HL-60 (cell line): Measurements from ENCODE around the gene RGL1.

Experiments used
- DNase-seq, 2 experiments: peaks; one replicate each; pipeline ENCODE4 v3.0.0-alpha.2; 2010 to 2020; ENCODE audit warnings: low read depth in 1 of 2, low spot score in 1 of 2
- H3K27ac ChIP-seq: fragments of 250-450 bp; sonication (Bioruptor Pico); replicated peaks from 2 replicates; pipeline ENCODE4 v1.5.1; 2020; ENCODE audit warnings: mild to moderate bottlenecking, moderate library complexity
- H3K27me3 ChIP-seq: fragments of 250-450 bp; sonication (Bioruptor Pico); 2 replicates; pipeline ENCODE4 v1.5.1; 2021; ENCODE audit warnings: mild to moderate bottlenecking, moderate library complexity; ENCODE audit not compliant: insufficient read depth, poor library complexity, severe bottlenecking
- H3K4me3 ChIP-seq: replicated peaks from 2 replicates; pipeline ENCODE4 v1.5.1; 2011; ENCODE audit warnings: mild to moderate bottlenecking, control low read depth, low read length; ENCODE audit not compliant: insufficient read depth
- GABPA ChIP-seq: IDR thresholded peaks from 2 replicates; pipeline ENCODE4 v1.6.1; 2012; ENCODE audit warnings: low read depth
- POLR2AphosphoS5 ChIP-seq: IDR thresholded peaks from 2 replicates; pipeline ENCODE4 v1.6.1; 2012; ENCODE audit warnings: low read depth
- SPI1 ChIP-seq: IDR thresholded peaks from 2 replicates; pipeline ENCODE4 v1.6.1; 2012; ENCODE audit warnings: low read depth, mild to moderate bottlenecking, borderline replicate concordance
- TF ChIP-seq, protein P1 (sequence below): IDR thresholded peaks from one replicate; pipeline ENCODE4 v1.5.1; 2011; ENCODE audit warnings: low read length, control low read depth, inconsistent platforms; ENCODE audit not compliant: insufficient read depth
- TF ChIP-seq, protein P2 (sequence below): IDR thresholded peaks from 2 replicates; pipeline ENCODE4 v1.6.1; 2012; ENCODE audit warnings: low read depth; ENCODE audit not compliant: insufficient replicate concordance

RGL1 gene

DNA sequence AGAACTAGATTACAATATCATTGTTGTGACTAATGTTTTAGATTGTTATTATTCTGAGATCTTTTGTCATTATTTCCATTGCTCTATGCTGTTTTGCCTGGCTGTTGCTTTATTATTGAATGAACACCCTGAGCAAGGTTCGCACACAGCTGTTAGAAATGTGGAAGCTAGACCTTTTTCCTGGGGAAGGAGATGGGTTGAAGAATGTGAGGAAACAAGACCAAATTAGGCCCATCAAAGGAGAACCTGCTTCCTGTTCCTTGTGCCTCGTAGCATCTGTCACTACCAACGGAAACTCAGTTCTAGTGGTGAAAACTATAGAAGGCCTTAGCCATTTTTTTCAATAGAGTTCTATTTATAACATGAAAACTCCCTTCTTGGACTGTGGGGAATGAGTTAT lies 68.7 kb downstream of the RGL1 start:
- H3K27ac ChIP-seq: no peak overlapping the region
- peak; percentile 22 to 29 for DNase-seq
- no peaks in the 10 kb centered on the region for H3K27me3 ChIP-seq
- no peak overlapping the region for H3K4me3 ChIP-seq
- TF ChIP-seq, protein P1, sequence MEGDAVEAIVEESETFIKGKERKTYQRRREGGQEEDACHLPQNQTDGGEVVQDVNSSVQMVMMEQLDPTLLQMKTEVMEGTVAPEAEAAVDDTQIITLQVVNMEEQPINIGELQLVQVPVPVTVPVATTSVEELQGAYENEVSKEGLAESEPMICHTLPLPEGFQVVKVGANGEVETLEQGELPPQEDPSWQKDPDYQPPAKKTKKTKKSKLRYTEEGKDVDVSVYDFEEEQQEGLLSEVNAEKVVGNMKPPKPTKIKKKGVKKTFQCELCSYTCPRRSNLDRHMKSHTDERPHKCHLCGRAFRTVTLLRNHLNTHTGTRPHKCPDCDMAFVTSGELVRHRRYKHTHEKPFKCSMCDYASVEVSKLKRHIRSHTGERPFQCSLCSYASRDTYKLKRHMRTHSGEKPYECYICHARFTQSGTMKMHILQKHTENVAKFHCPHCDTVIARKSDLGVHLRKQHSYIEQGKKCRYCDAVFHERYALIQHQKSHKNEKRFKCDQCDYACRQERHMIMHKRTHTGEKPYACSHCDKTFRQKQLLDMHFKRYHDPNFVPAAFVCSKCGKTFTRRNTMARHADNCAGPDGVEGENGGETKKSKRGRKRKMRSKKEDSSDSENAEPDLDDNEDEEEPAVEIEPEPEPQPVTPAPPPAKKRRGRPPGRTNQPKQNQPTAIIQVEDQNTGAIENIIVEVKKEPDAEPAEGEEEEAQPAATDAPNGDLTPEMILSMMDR: no peak
- no peak for TF ChIP-seq GABPA
- TF ChIP-seq SPI1: no peak
- TF ChIP-seq, protein P2, sequence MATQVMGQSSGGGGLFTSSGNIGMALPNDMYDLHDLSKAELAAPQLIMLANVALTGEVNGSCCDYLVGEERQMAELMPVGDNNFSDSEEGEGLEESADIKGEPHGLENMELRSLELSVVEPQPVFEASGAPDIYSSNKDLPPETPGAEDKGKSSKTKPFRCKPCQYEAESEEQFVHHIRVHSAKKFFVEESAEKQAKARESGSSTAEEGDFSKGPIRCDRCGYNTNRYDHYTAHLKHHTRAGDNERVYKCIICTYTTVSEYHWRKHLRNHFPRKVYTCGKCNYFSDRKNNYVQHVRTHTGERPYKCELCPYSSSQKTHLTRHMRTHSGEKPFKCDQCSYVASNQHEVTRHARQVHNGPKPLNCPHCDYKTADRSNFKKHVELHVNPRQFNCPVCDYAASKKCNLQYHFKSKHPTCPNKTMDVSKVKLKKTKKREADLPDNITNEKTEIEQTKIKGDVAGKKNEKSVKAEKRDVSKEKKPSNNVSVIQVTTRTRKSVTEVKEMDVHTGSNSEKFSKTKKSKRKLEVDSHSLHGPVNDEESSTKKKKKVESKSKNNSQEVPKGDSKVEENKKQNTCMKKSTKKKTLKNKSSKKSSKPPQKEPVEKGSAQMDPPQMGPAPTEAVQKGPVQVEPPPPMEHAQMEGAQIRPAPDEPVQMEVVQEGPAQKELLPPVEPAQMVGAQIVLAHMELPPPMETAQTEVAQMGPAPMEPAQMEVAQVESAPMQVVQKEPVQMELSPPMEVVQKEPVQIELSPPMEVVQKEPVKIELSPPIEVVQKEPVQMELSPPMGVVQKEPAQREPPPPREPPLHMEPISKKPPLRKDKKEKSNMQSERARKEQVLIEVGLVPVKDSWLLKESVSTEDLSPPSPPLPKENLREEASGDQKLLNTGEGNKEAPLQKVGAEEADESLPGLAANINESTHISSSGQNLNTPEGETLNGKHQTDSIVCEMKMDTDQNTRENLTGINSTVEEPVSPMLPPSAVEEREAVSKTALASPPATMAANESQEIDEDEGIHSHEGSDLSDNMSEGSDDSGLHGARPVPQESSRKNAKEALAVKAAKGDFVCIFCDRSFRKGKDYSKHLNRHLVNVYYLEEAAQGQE: no peak
- no peak for TF ChIP-seq POLR2AphosphoS5

DNA sequence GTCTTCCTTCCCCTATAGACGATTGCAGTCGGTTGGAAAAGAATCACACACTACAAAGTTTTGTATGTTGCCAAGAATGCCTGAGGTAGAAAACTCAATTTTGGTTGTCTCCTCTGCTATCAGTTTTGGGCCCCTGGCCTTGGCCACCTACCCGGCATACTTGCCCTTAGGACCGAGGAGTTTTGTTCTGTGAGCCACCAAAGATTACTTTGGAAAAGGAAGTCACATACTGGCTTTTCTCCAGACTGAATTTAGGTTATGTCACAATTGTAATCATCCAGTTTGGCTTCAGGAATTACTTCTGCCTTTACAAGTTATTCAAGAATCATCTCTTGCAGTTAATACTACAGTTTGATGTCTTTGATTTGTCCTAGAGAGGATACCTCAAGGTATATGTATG lies 71.4 kb downstream of the RGL1 start:
- Histone ChIP-seq H3K27me3 (no peaks in the 10 kb centered on the region), H3K27ac (no peak overlapping the region), H3K4me3 (no peak overlapping the region)
- no peak for DNase-seq
- TF ChIP-seq POLR2AphosphoS5 (no peak), GABPA (no peak)

DNA sequence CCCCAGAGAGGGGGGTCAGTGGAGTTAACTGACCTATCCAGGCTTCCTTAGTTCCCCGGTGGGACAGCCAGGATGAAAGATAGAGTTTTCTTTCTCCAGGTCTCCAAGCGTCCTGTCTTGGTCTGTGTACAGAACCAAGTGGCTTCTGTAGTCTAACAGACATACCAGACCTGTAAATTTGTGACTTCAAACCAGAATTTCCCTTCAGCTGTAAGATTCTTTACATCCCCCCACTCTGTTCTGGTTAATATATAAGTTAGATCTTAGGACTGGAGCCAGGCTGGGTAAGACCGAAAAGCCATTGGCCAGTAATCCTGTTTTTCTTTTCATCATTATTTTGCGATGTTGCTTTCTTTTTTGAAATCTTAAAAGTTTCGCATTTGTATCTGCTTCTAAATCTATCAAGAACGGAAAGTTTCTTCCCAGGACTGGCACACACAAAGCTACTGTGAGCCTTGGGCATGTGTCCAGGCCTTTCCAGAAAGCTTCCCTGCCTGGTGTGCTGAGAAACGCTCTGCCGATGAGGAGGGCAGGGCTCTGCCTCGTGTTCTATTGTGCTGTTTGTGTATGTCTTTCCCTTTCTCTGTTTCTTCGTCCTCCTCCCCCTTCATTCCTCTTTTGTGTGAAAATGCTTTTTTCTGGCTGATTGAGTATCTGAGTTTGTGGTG lies 72.3 kb downstream of the RGL1 start:
- TF ChIP-seq GABPA: no peak
- H3K27me3 ChIP-seq: no peaks in the 10 kb centered on the region
- no peak overlapping the region for H3K4me3 ChIP-seq
- DNase-seq: no peak
- H3K27ac ChIP-seq: no peak overlapping the region

DNA sequence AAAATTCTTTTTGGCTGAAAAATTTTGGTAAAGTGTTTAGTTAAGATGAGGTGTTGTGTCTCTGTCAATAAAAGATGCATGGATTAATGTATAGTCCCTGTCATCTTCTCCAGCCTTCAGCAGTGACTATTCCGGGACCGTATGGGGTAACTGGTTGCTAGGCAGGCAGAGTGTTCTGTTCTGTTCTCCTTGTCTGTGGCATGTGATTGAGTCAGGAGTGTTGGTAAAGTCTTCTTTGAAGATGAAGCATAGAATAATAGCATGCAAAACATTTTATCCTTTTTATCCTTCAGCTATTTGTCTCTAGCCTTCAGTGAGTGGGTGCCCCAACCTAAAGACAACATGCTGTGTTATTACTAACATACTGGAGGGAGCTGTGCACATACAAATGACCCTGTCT lies 74.6 kb downstream of the RGL1 start:
- H3K27ac ChIP-seq: no peak overlapping the region
- DNase-seq: no peak
- H3K4me3 ChIP-seq: no peak overlapping the region
- TF ChIP-seq GABPA: no peak
- TF ChIP-seq POLR2AphosphoS5: no peak
- TF ChIP-seq, protein P2: no peak
- TF ChIP-seq, protein P1: no peak
- no peak for TF ChIP-seq SPI1
- H3K27me3 ChIP-seq: no peaks in the 10 kb centered on the region

DNA sequence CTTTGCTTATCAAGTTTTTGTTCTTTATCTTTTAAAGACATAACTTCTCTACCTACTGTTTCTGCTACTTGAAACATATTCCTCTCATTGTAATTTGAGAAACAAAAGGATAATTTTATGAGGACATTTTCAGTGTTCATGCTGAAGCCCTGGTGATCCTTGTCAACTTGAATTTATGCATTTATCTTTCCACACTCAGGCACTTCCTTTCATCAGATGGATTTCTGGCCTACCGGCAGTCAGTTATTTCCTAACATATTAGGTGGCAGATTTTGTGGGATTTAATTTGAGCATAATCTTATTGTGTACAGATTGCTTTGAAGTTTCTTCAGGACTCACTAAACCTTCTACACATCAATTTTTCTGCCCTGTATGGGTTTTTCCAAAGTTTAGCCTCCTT lies 75.0 kb downstream of the RGL1 start:
- TF ChIP-seq, protein P1: no peak
- TF ChIP-seq GABPA (no peak), SPI1 (no peak), POLR2AphosphoS5 (no peak)
- TF ChIP-seq, protein P2: no peak
- Histone ChIP-seq H3K27me3 (no peaks in the 10 kb centered on the region), H3K27ac (no peak overlapping the region), H3K4me3 (no peak overlapping the region)
- no peak for DNase-seq
